GM21723 (cell line): ENCODE measurements around the gene LANCL1.

ENCODE experiments used
- ATAC-seq: cut with Tn5 transposase; IDR thresholded peaks from one replicate; pipeline ENCODE4 v1.9.1; 2021; ENCODE audit warnings: mild to moderate bottlenecking, moderate library complexity; ENCODE audit not compliant: unreplicated experiment

The LANCL1 gene

GRCh38 chr2:210399440-210400041 is 77.0 kb downstream of the LANCL1 start:
- no peak for ATAC-seq

GRCh38 chr2:210392469-210392881 is 84.1 kb downstream of the LANCL1 start:
- ATAC-seq = no peak

GRCh38 chr2:210389856-210390255 is 86.7 kb downstream of the LANCL1 start:
- ATAC-seq = no peak

- ATAC-seq = no peak
Measured at GRCh38 chr2:210388148-210388547, 88.4 kb downstream of the LANCL1 start.

GRCh38 chr2:210387074-210387473 is 89.5 kb downstream of the LANCL1 start:
- ATAC-seq = no peak
